Stimulated activated CD8-positive, alpha-beta memory T cell treated with anti-CD3 and anti-CD28 coated beads, Interleukin-2, amount 100 ng/mL, for 48 hours (primary cell): ENCODE measurements around the gene DCTN5.
"Not testable (repeated sequence)": the region's sequence is repeated elsewhere in the genome, so short reads cannot be mapped to it uniquely, and the experiment has no call there.

Source experiments
- DNase-seq, 2 donors: peaks; one replicate each; pipeline ENCODE4 v3.0.0-alpha.2; 2020; ENCODE audit warnings: low read depth in 2 of 2

Gene DCTN5

DNA sequence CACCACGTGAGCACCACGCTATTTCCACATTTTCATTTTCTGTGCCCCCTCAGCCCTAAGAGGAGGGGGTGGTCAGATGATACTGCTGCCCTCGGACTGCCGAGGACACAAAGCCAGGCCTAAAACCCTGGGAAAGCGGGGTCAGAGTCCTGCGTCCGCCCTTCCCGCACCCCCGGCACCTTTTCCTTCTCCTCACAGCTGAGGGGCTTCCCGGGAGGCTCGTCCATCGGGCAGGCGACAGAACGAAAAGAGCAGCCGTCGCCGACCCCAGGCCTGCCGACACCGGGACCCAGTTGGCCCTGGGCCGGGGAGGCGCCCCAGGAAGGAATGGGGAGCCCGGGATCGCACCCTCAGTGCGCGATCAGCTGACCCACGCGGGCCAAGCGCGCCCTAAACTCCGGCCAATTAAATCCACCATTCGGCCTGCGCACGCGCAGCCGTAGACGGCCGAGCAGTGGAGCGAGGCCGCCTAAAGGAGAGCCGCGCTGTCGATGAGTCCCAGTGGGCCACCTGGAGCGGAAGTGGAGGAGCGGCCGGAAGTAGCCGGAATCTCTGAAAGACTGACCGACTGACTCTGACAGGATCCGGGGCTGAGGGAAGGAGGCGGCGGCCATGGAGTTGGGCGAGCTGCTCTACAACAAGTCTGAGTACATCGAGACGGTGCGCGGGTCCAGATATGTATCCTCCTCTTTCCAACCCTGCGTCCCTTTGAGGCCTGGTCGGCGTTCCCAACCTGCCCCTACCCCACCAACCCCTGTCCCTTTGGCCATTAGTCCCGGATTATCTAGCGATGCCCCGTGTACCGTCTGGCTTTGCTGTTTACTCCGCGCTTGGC is at the start of gene DCTN5, which contains the start of gene PALB2:
TSS of gene DCTN5 (plus strand) at position 536 of the 835 bp plus-strand sequence. CDS start at position 613, 77 bp downstream.
TSS of gene PALB2 (minus strand) at position 380 of the 835 bp plus-strand sequence. CDS start at position 227, 153 bp downstream.
- peak; percentile 80 to 86 for DNase-seq

DNA sequence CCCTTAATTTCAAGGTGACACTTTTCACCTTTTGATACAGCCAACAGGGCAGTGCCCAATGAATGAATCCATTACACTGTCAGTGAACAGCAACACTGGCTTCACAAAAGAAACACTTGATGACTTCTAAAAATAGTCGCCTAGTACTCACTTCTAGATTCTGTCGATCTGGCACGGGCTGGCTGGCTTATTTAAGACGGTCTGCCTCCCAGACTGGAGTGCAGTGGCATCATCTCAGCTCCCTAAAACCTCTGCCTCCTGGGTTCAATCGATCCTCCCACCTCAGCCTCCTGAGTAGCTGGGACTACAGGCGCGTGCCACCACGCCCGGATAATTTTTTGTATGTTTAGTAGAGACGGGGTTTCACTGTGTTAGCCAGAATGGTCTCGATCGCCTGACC is 47.1 kb upstream of the DCTN5 start:
- DNase-seq, result no peak

DNA sequence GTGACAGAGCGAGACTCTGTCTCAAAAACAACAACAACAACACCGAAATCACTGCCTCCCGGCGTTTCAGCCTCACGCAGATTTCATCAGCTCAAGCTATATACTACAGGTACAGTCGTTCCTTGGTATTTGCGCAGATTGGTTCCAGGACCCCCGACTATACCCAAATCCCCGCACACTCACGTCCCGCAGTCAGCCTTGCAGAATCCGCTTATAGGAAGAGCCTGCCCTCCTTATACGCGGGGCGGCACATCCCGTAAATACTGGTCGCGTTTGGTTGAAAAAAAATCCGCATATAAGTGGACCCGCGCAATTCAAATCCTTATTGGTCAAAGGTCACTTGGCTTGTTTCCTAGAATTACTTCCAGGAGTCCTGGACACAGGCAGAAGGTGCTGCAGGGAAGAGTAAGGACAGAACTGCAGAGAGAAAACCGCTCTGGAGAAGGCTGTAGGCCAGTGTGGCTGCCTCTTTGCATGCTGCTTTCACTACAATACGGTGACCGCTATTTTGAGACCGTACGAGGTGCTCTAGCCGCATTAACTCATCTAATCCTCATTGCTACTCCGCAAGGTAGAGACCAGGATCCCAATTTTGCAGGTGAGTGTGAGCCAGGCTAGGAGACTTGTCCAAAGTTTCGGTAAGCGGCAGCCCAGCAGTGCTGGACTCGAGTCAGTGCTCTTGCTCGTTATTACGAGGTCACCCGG is 45.9 kb upstream of the DCTN5 start:
- no peak for DNase-seq

DNA sequence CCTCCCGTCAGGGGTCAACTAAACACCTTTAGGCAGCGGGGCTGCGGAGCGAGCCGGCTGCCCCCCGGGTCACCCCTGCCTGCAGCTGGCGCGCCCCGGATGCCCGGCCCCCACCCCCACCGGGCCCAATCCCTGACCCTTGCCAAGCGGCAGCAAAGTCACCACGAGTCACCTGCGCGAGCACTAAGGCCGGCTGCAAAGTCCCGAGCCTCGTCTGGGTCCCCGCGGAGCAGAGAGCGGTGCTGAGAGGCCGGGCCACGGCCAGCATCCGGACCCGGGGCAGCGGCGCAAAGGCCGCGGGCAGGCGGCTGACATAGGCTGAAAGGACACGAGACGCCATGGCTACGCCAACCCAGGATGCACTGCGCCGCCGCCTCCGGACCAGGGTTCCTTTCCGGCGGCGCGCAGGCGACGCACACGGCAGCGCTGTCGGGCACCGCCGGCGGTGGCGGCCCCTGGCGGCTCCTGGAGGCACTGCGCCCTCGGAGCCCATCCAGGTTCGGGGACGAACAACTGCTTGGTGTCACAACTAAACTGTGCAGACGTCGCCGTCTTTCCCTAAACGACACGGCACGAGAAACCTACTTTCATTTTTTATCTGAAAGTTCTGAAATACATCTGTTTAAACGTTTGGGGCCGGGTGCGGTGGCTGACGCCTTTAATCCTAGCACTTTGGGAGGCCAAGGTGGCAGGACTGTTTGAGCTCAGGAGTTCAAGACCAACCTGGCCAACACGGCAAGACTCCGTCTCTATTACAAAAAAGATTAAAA is 45.1 kb upstream of the DCTN5 start, which contains the start of gene NDUFAB1:
TSS of gene NDUFAB1 (minus strand) at position 366 of the 770 bp plus-strand sequence. CDS start at position 340, 26 bp downstream.
- DNase-seq, result peak; percentile 88 to 89

DNA sequence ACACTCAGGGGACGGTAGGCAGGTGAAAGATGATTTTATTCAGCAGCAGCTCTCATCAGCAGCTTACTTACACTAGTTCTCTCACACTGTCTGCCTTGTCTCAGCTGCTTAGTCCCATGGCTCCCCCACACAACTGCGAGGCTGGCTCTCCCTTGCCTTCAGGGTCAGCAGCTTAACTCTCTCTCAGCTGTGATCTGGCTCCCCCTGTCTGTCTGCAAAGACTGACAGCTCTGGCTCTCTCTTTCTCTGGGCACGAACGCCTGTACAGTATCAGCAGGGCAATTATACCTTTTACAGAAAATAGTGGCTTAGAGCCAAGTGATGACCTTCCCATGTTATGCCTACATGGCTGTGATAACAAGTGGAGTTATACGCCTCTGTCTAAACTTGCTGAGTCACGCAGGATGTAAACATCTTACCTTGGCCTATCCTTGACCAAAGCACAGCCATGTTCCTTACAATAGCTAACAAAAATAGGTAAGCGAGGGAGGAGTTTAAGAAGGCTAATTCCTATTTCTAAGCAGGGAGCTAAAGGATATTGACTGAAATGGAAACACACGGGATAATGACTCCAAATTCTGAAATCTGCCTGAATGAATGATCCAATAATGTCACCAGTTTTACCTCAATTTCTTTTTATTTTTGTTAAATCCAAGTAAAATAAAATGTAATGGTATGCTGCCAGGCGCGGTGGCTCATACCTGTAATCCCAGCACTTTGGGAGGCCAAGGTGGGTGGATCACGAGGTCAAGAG is 44.1 kb upstream of the DCTN5 start:
- DNase-seq, result no peak

DNA sequence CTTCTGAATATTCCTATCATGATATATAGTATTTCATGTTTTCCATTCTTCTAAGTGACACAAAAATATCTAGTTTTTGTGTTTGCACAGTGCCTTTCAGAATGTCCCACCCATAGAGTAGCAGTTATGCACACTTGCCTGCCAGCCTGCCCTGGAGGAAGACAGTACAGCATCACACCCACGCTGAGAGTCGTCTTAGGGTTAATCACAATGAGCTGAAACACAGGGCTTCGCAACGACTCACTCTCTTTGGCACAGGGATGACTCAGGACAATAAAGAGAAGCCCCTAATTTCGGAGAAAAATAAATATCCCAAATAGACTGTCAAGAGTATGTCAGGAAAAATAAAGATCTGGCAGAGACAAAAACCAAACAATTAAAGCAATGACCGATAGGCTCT is 33.5 kb upstream of the DCTN5 start:
- DNase-seq, result no peak

DNA sequence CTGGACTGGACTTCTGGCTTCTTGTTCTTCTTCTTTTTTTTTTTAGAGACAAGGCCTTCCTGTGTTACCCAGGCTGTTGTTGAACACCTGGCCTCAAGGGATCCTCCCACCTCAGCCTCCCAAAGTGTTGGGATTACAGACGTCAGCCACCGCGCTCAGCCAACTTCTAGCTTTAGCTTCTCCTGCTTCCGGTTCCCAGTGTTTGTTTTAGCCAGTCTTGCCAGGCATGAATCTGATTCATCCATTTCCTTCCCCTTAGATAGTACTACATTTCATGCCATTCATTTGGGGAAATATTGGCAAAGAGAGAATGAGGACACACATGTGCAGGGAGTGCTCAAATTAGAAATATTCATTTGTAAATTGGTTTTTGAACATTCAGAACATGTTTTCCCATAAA is 33.1 kb upstream of the DCTN5 start:
- no peak for DNase-seq

DNA sequence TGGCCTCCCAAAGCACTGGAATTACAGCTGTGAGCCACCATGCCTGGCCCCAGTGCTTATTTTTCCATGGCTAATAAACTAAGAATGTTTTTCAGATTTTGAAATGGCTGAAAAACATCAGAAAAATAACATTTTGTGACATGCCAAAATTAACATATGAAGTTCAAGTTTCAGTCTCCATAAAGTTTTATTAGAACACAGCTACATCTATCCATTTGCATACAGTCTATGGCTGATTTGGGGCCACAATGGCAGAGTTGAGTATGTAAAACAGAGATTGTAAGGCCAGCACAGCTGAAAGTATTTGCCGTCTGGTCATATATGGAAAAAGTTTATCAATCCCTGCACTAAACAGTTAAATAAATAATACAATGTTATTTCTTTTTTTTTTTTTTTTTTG is 31.3 kb upstream of the DCTN5 start:
- DNase-seq, result no peak

DNA sequence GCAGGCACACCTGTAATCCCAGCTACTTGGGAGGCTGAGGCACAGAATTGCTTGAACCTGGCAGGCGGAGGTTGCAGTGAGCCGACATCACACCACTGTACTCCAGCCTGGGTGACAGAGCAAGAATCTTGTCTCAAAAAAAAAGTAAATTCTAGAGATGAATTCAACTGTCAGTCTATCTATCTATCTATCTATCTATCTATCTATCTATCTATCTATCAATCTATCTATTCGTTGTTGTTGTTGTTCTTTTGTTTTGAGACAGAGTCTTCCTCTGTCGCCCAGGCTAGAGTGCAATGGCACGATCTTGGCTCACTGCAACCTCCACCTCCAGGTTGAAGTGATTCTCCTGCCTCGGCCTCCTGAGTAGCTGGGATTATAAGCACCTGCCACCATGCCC is 30.4 kb upstream of the DCTN5 start:
- not testable (repeated sequence) for DNase-seq

DNA sequence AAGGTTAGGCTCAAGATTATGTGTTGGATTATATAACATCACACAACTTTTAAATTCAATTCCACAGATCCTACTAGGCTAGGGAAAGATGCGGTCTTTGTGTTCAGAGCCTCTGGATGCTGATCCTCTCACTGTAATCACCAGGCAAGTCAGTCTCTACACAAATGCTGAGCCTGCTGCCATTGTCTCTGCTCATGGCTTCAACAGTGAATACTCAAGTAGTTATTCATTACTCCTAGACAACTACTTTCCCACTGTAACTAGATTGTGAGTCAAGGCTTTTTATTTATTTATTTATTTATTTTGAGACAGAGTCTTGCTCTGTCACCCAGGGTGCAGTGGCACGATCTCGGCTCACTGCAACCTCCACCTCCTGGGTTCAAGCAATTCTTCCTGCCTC is 29.3 kb upstream of the DCTN5 start:
- DNase-seq, result no peak

DNA sequence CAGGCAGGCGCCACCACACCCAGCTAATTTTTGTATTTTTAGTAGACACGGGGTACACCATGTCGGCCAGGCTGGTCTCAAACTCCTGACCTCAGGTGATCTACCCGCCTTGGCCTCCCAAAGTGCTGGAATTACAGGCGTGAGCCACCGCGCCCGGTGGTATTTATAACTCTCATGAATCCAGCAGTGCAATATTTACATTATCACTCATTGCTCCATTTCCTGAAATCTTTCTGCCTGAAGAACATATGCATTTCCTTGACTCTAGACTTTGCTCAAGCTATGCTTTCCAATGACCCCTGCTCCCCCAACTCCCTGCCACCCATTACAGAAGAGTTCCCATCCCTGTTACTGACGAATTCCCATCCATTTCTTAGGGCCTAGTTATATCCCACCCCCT is 25.5 kb upstream of the DCTN5 start:
- DNase-seq, result no peak

DNA sequence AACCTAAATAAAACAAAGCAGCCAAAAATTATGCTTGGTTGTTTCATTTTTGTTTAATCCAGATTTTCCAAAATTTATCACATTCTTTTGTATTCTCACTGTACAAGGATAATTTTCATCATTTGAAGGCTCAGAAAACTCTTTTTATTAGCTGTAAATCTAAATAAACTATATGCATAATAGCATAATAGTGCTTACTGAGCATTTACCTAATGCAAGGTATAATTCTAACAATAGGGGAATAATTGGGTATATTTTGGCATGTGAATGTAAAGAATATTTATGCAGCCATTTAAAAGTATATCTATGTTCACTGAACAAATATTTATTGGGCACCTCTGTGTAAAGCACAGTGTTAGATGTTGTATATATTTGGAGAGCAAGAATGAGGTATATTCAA is 17.2 kb upstream of the DCTN5 start:
- no peak for DNase-seq

DNA sequence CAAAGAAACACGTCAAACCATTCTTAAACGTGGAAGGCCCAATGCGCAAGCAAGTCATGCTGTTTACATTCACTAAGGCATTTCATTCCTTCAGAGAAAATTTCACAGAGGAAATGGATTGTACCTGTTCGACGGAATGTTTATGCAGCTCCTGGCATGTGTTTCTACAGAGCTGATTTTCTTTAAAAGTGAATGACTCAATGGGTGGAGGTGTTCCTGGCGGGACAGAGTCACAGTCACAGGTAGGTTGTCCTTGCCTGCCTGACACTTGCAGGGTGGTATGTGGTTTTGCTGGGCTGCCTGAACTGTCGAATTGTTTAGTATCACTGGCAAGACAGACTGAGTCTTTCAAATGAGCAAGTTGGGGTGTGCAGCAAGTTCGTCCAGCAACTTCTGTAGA is 11.8 kb upstream of the DCTN5 start:
- no peak for DNase-seq

DNA sequence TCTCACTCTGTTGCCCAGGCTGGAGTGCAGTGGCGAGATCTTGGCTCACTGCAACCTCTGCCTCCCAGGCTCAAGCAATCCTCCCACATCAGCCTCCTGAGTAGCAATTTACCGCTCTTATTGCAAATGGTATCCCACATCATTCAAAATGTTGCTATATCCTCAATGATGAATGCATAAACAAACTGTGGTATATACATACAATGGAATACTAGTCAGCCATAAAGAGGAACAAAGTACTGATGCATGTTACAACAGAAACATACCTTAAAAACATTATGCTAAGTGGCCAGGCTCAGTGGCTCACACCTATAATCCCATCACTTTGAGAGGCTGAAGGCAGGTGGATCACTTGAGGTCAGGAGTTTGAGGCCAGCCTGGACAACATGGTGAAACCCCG is 9.4 kb upstream of the DCTN5 start:
- not testable (repeated sequence) for DNase-seq

DNA sequence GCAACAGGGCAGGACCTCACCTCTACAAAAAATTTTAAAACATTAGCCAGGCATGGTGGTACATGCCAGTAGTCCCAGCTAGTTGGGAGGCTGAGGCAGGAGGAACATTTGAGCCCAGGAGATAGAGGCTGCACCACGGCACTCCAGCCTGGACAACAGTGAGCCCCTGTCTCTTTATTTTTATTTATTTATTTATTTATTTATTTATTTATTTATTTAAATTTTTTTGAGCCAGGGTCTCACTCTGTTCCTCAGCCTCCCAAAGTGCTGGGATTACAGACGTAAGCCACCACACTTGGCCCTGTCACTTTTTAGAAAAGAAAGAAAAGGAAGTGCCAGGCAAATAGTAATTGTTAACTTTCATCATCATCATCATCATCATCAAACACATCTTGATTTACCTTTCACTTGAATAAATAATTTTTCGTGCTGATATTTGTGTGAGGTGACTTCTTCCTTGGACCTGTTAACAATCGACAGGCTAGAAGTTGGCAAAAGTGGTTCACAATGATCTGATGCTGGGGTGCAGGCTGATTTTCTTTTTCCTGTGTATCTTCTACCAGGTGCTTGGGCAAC is 6.7 kb upstream of the DCTN5 start:
- DNase-seq, result no peak

DNA sequence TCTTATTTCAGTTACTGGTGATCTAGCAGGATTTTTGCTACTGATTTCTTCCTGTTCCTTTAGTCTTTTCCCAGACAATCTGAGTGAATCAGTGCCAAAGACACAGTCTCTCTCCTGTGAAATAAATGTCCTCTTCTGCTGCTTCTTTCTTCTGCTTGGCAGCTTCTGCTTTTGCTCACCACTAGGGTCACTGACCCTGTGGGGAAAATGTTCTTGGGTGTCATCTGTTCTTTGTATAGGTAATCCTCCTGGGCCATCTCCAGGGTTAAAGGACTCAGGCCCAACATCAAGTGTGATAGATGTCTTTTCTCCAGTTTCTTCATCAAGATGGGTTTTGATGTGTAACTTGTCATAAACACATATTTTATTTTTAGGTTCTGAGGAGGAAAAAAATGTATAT is 5.3 kb upstream of the DCTN5 start:
- no peak for DNase-seq

DNA sequence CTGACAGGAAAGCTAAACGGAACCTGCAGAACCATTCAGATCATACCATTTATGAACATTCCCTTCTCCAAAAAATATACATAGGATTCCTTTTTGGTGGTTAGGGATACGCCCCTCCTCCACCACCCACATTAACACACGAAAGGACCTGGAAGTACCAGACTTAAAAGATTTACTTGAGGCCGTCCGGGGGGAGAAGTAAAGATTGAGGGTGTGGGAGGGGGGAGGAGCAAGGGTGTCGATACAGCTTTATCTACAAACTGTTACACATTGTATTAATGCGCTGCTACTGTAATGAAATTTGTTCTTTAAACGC is 693 bp upstream of the DCTN5 start:
- DNase-seq, result no peak

DNA sequence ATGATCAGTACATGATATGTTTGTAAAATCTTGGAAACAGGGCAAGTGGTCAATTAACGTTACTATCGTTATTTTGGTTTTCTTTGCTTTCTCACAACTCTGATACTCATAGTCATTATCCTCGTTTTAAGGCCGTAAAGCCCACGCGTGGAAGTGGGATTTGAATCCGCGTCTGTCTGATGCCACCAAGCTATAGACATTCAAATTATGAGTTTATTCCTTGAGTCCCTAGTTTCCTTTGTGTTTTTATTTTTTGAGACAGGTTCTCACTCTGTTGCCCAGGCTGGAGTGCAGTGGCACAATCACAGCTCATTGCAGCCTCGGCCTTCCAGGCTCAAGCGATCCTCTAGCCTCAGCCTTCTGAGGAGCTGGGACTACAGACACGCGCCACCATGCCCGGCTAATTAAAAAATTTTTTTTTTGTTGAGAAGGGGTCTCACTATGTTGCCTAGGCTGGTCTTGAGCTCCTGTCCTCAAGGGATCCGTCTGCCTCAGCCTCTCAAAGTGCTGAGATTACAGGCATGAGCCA is 1.0 kb downstream of the DCTN5 start:
- no peak for DNase-seq

DNA sequence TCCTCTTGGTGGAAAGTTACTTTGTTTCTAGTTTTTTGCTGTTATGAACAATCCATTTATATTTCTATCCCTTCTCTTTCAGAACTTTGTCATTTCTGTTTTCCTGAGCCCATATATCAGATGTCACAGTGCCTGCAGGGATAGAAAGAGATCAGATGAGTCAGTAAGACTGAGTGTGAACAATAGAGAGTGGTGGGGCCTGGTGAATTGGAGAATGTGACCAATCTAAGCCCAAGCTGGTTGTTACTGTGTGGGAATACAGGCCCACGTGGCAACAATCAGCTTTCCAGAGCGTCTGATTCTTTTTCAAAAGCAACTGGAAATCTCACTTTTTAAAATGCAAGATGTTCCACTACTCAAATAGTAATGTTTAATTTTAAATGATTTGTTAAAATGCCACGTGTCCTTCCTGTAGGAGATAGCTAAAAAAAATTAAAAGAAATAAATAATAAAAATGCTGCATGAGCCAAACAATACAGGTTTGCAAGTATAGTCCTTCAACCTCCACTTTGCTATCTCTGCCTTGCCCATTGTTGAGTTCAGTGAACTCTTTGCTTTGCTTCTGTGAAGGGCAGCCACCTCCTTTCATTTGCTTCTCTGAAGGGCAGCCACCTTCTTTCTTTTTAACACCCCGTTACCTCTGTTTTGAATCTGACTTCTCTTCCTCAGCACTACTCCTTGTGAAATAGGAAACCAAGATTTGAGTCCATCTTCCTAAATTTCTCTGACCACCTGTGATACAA is 9.6 kb downstream of the DCTN5 start:
- DNase-seq, result no peak

DNA sequence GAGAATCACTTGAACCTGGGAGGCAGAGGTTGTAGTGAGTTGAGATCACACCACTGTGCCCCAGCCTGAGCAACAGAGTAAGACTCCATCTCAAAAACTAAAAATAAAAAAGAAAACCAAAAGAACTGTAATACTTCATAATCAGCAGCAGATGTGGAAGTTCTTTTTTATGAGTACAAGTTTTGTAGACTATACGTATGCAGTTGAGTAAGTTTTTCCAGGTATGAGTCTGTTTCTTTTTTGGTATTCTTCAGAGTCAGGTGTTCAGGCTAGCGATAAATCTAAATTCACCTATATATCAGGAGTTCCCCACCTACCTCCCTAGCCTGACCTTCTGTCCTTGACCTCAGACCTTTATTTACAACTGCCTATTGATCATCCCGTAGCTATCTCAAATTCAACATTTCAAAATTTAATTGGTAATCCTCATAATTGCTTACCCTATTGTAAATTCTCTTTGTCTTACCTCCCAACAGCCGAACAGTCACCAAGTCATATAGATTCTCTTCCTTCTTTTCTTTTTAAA is 10.7 kb downstream of the DCTN5 start:
- DNase-seq, result no peak
